Fibroblast of pulmonary artery (primary cell): Measurements from ENCODE around the gene GNS.

Experiments used
- DNase-seq: peaks from one replicate; pipeline ENCODE4 v3.0.0-alpha.2; 2010; ENCODE audit warnings: low read depth
- H3K4me3 ChIP-seq: replicated peaks from 2 replicates; pipeline ENCODE4 v1.5.1; 2011; ENCODE audit warnings: low read depth, mild to moderate bottlenecking, control low read depth, low read length, moderate library complexity
- CTCF ChIP-seq: IDR thresholded peaks from 2 replicates; pipeline ENCODE4 v1.5.1; 2011; ENCODE audit warnings: mild to moderate bottlenecking, control low read depth, low read length, inconsistent platforms; ENCODE audit errors: missing control alignments

GNS gene

DNA sequence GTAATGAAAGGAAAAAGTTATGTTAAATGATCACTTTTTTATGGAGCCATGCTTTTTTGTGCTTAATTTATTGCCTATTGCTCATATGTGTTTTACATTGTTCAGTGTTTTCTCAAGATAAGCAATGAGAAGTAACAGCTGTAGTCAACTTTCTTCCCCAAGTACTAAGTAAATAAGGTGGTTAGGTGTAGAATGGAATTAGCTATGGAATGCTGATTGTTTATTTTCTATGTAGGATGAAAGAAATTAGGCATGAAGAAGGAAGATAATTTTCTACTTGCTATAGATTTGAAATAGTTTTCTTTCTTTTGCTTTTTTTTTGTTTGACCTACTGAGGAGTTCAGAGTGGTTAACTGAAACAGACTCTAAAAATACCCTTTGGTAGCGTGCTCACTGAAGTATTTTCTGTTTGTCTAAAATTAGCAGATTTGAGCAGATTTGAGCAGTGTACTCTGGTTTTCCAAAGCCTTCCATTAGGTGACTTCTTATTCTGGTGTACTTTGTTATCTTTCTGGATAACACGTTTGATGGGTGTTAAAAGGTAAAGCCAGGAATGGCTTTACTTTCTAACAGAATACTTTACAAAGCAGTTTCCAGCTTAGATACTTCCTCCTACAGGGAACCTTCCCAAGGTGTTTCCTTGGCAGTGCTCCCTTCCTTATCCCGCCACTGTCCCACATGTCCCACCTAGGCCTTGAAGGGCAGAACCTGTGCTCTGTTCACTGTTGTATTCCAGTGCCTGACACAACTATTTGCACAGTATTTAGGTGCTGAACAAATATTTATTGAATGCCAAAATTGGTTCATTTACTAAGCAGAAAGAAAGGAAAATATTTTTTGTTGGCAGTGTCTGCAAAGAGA is 92.9 kb downstream of the GNS start:
- TF ChIP-seq CTCF = no peak
- H3K4me3 ChIP-seq = no peak overlapping the region
- peak; percentile 32 for DNase-seq

- peak overlapping the region; percentile 8 for H3K4me3 ChIP-seq
- no peak for TF ChIP-seq CTCF
- DNase-seq = peak; percentile 29
Observed at GRCh38 chr12:64665514-64665913, 93.7 kb downstream of the GNS start.
